ENCODE results near the gene ARNT2.

Gene ARNT2

DNA sequence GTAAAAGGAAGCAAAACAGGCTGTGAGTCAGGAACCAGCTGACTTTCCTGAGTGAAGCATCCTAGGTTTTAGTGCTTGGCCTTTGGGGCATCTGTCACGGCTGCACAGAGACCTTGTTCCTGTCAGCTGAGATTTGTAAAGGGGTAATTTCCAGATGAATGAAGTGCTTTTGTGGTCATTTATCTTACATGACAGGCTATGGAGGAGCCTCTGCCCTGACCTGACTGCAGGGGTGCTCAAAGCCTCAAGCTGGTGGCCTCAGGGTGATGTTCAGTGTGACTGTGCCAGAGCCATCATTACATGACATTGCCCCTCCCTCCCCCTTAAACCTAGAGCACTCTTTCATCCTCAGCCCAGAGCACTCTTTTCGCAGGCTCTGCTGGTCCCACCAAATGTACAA lies 132.5 kb downstream of the ARNT2 start:
- no peak for TF ChIP-seq CTCF (IDR thresholded peaks at IDR 0.05; ENCODE audit: low read depth, low read length)
- Histone ChIP-seq H3K4me3 (ENCODE audit: low read depth, low read length) (no peak overlapping the region), H3K27me3 (no peaks in the 10 kb centered on the region), H3K36me3 (no peaks in the 10 kb centered on the region), H3K9me3 (no peaks in the 10 kb centered on the region; the same call in 1 of the 2 replicates), H3K4me1 (no peaks in the 10 kb centered on the region)
- no peak for DNase-seq

GRCh38 chr15:80545078-80545477 lies 140.9 kb downstream of the ARNT2 start:
- no peak for TF ChIP-seq CTCF (IDR thresholded peaks at IDR 0.05; ENCODE audit: low read depth, low read length)
- no peak for DNase-seq
- no peaks in the 10 kb centered on the region for H3K27me3 ChIP-seq
- H3K4me1 ChIP-seq = no peaks in the 10 kb centered on the region
- no peaks in the 10 kb centered on the region for H3K9me3 ChIP-seq
- H3K36me3 ChIP-seq = no peaks in the 10 kb centered on the region
- H3K4me3 ChIP-seq (ENCODE audit: low read depth, low read length) = no peak overlapping the region

GRCh38 chr15:80547264-80547663 lies 143.1 kb downstream of the ARNT2 start:
- no peak for TF ChIP-seq CTCF (IDR thresholded peaks at IDR 0.05; ENCODE audit: low read depth, low read length)
- DNase-seq = no peak
- no peaks in the 10 kb centered on the region for H3K36me3 ChIP-seq
- no peak overlapping the region for H3K4me3 ChIP-seq (ENCODE audit: low read depth, low read length)
- H3K27me3 ChIP-seq = no peaks in the 10 kb centered on the region
- H3K4me1 ChIP-seq = no peaks in the 10 kb centered on the region
- H3K9me3 ChIP-seq = no peaks in the 10 kb centered on the region

DNA sequence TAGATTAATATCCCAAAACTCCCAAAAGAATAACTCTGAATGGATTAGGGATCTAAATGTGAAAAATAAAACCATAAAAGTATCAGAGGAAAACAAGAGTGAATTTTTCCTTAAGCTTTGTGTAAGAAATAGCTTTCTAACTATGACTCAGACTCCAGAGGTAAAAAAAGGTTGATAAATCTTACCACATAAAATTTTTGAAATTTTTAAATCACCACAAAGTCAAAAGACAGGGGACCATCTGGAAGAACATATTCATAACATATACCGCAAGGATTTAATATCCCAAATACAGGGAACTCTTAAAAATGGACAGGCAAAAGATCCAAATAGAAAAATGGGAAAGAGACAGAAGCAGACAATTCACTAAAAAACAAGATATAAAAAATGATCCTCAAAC lies 145.0 kb downstream of the ARNT2 start:
- no peak for DNase-seq
- Histone ChIP-seq H3K9me3 (no peaks in the 10 kb centered on the region), H3K4me1 (no peaks in the 10 kb centered on the region), H3K4me3 (ENCODE audit: low read depth, low read length) (no peak overlapping the region), H3K36me3 (no peaks in the 10 kb centered on the region), H3K27me3 (no peaks in the 10 kb centered on the region)
- no peak for TF ChIP-seq CTCF (IDR thresholded peaks at IDR 0.05; ENCODE audit: low read depth, low read length)

DNA sequence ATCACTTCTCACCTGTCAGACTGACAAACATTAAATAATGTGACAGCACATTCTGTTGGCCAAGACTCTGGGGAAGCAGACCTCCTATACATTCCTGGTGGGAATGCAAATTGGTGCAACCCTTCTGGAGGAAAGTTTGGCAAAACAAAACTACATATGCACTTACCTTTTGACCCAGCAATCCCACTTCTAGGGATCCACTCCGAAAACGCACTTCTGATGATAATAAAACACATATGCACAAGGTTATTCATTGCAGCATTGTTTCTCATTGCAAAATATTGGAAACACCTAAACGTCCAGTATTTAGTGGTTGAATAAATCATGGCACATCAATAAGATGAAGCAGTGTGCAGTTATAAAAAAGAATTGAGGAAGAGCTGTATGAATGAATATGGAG lies 145.5 kb downstream of the ARNT2 start:
- H3K4me1 ChIP-seq = no peaks in the 10 kb centered on the region
- H3K4me3 ChIP-seq (ENCODE audit: low read depth, low read length) = no peak overlapping the region
- H3K27me3 ChIP-seq = no peaks in the 10 kb centered on the region

More for the DNA sequence above, 145.5 kb downstream of the ARNT2 start:
- Histone ChIP-seq H3K9me3 (no peaks in the 10 kb centered on the region), H3K36me3 (no peaks in the 10 kb centered on the region)
- no peak for TF ChIP-seq CTCF (IDR thresholded peaks at IDR 0.05; ENCODE audit: low read depth, low read length)
- DNase-seq = no peak
